DOHH2 (cell line): Measurements from ENCODE around the gene SCAMP4.

ENCODE experiments used
- EZH2phosphoT487 ChIP-seq: fragments of 200-600 bp; sonication (generic); IDR thresholded peaks from 2 replicates; pipeline ENCODE4 v1.6.1; 2017; ENCODE audit warnings: borderline replicate concordance, mild to moderate bottlenecking, antibody characterized with exemption, low read length, moderate library complexity, mixed read lengths
- TF ChIP-seq, protein P1 (sequence below): fragments of 200-600 bp; sonication (generic); IDR thresholded peaks from one replicate; pipeline ENCODE4 v1.5.1; 2014; ENCODE audit warnings: antibody characterized with exemption, mild to moderate bottlenecking, low read depth, low read length; ENCODE audit not compliant: poor library complexity, severe bottlenecking

GRCh38 chr19:1873524-1874473 is 31.4 kb upstream of the SCAMP4 start:
- TF ChIP-seq, protein P1, sequence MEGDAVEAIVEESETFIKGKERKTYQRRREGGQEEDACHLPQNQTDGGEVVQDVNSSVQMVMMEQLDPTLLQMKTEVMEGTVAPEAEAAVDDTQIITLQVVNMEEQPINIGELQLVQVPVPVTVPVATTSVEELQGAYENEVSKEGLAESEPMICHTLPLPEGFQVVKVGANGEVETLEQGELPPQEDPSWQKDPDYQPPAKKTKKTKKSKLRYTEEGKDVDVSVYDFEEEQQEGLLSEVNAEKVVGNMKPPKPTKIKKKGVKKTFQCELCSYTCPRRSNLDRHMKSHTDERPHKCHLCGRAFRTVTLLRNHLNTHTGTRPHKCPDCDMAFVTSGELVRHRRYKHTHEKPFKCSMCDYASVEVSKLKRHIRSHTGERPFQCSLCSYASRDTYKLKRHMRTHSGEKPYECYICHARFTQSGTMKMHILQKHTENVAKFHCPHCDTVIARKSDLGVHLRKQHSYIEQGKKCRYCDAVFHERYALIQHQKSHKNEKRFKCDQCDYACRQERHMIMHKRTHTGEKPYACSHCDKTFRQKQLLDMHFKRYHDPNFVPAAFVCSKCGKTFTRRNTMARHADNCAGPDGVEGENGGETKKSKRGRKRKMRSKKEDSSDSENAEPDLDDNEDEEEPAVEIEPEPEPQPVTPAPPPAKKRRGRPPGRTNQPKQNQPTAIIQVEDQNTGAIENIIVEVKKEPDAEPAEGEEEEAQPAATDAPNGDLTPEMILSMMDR = no peak
- TF ChIP-seq EZH2phosphoT487 = no peak
